IMR-90 (cell line): Measurements from ENCODE around the gene MAEA. TPM values are rescaled to one million over a fixed set of nuclear protein-coding genes. Genes with fewer than 3 reads are reported as not detected.

ENCODE experiments used
- ATAC-seq: fragments of 200-7000 bp; cut with Tn5 transposase; 2 replicates; pipeline ENCODE4 v1.9.1; 2020; ENCODE audit warnings: low read depth, mild to moderate bottlenecking, moderate library complexity
- BruUV-seq: library from RNA; stranded (reverse); fragments of 400-500 nt; replicated peaks from 2 replicates; lab custom pipeline; 2021; lab: Mats Ljungman, UMichigan
- CTCF ChIA-PET: fragments of 300-600 bp; formaldehyde crosslinking; extraction: SDS; loops from one replicate; lab custom pipeline; 2021; ENCODE audit warnings: antibody characterized with exemption; lab: Yijun Ruan, JAX
- POLR2A ChIA-PET: fragments of 300-600 bp; sonication (Branson Sonifier 250); formaldehyde crosslinking; loops from one replicate; lab custom pipeline; 2022; ENCODE audit warnings: antibody characterized with exemption; ENCODE audit not compliant: unreplicated experiment; lab: Charles Lee
- DNase-seq: peaks from one replicate; pipeline ENCODE4 v3.0.0; 2013
- H2AFZ ChIP-seq: replicated peaks from 2 replicates; pipeline ENCODE3; 2013; ENCODE audit warnings: low read length, mild to moderate bottlenecking; ENCODE audit not compliant: poor library complexity
- H2AK5ac ChIP-seq: 2 replicates; pipeline ENCODE4 v1.6.1; 2013; ENCODE audit warnings: low read depth, low read length, inconsistent platforms
- H2AK9ac ChIP-seq: replicated peaks from 2 replicates; pipeline ENCODE3; 2013; ENCODE audit warnings: mild to moderate bottlenecking, low read depth, low read length, moderate library complexity; ENCODE audit not compliant: poor library complexity
- H2BK120ac ChIP-seq: 2 replicates; pipeline ENCODE4 v1.6.1; 2013; ENCODE audit warnings: low read depth, low read length, inconsistent platforms
- H2BK15ac ChIP-seq: 3 replicates; pipeline ENCODE4 v1.6.1; 2013; ENCODE audit warnings: low read depth, low read length, inconsistent platforms
- H2BK20ac ChIP-seq: 2 replicates; pipeline ENCODE4 v1.6.1; 2013; ENCODE audit warnings: low read depth, mild to moderate bottlenecking, inconsistent platforms, low read length, moderate library complexity
- H2BK5ac ChIP-seq: 2 replicates; pipeline ENCODE4 v1.6.1; 2013; ENCODE audit warnings: mild to moderate bottlenecking, low read depth, low read length, inconsistent platforms; ENCODE audit not compliant: poor library complexity, severe bottlenecking
- H3K14ac ChIP-seq: replicated peaks from 2 replicates; pipeline ENCODE4 v1.6.1; 2013; ENCODE audit warnings: low read depth, low read length, inconsistent platforms
- H3K18ac ChIP-seq: 2 replicates; pipeline ENCODE4 v1.6.1; 2013; ENCODE audit warnings: low read depth, low read length, control low read depth
- H3K23ac ChIP-seq: 2 replicates; pipeline ENCODE4 v1.6.1; 2013; ENCODE audit warnings: low read depth, low read length, inconsistent platforms
- H3K27ac ChIP-seq: 2 replicates; pipeline ENCODE4 v1.5.1; 2013; ENCODE audit warnings: mild to moderate bottlenecking, control low read depth, low read length; ENCODE audit not compliant: insufficient read depth
- H3K27me3 ChIP-seq: 2 replicates; pipeline ENCODE4 v1.6.1; 2013; ENCODE audit warnings: low read length; ENCODE audit not compliant: control insufficient read depth, insufficient read depth
- H3K36me3 ChIP-seq: 2 replicates; pipeline ENCODE4 v1.6.1; 2013; ENCODE audit warnings: low read length, mixed read lengths; ENCODE audit not compliant: control insufficient read depth, insufficient read depth
- H3K4ac ChIP-seq: 2 replicates; pipeline ENCODE4 v1.6.1; 2013; ENCODE audit warnings: low read depth, low read length, inconsistent platforms
- H3K4me1 ChIP-seq: 2 replicates; pipeline ENCODE4 v1.6.1; 2013; ENCODE audit warnings: low read length, mixed read lengths; ENCODE audit not compliant: control insufficient read depth, insufficient read depth
- H3K4me2 ChIP-seq: 2 replicates; pipeline ENCODE4 v1.6.1; 2013; ENCODE audit warnings: low read depth, mild to moderate bottlenecking, control low read depth, low read length, moderate library complexity
- H3K4me3 ChIP-seq: 2 replicates; pipeline ENCODE4 v1.5.1; 2013; ENCODE audit warnings: low read depth, mild to moderate bottlenecking, control low read depth, low read length, moderate library complexity; ENCODE audit not compliant: insufficient read depth
- H3K56ac ChIP-seq: 2 replicates; pipeline ENCODE4 v1.6.1; 2013; ENCODE audit warnings: low read length, inconsistent platforms; ENCODE audit not compliant: insufficient read depth; ENCODE audit errors: extremely low read depth
- H3K79me1 ChIP-seq, 2 experiments: 2 replicates each; pipeline ENCODE4 v1.6.1; 2013; ENCODE audit warnings: low read length in 2 of 2, inconsistent platforms in 1 of 2, low read depth in 1 of 2
- H3K9ac ChIP-seq: 2 replicates; pipeline ENCODE4 v1.6.1; 2013; ENCODE audit warnings: low read depth, low read length, control low read depth
- H3K9me1 ChIP-seq: 2 replicates; pipeline ENCODE4 v1.6.1; 2013; ENCODE audit warnings: low read length, inconsistent platforms; ENCODE audit not compliant: insufficient read depth
- H3K9me3 ChIP-seq: 2 replicates; pipeline ENCODE4 v1.6.1; 2013; ENCODE audit warnings: low read length; ENCODE audit not compliant: control insufficient read depth, insufficient read depth
- H4K20me1 ChIP-seq: 2 replicates; pipeline ENCODE4 v1.6.1; 2013; ENCODE audit warnings: low read length, inconsistent platforms; ENCODE audit not compliant: insufficient read depth
- H4K5ac ChIP-seq: 2 replicates; pipeline ENCODE4 v1.6.1; 2013; ENCODE audit warnings: mild to moderate bottlenecking, low read depth, low read length, control low read depth
- H4K8ac ChIP-seq, 2 experiments: 2 replicates each; pipeline ENCODE4 v1.6.1; 2013; ENCODE audit warnings: low read depth in 2 of 2, low read length in 2 of 2, control low read depth in 1 of 2, inconsistent platforms in 1 of 2
- H4K91ac ChIP-seq: 2 replicates; pipeline ENCODE4 v1.6.1; 2013; ENCODE audit warnings: low read depth, low read length, inconsistent platforms; ENCODE audit not compliant: insufficient read depth
- BHLHE40 ChIP-seq: fragments of 150-350 bp; IDR thresholded peaks from 2 replicates; pipeline ENCODE4 v1.6.1; 2016; ENCODE audit warnings: mild to moderate bottlenecking, low read depth, low read length
- CEBPB ChIP-seq: IDR thresholded peaks from 2 replicates; pipeline ENCODE4 v1.6.1; 2012; ENCODE audit warnings: low read depth, low read length, improper control_type of control experiment
- CHD1 ChIP-seq: IDR thresholded peaks from 2 replicates; pipeline ENCODE4 v1.6.1; 2012; ENCODE audit warnings: low read depth, low read length, improper control_type of control experiment
- CTCF ChIP-seq: conservative IDR thresholded peaks from 2 replicates; pipeline ENCODE4 v1.5.1; 2012; ENCODE audit warnings: mild to moderate bottlenecking, low read depth, low read length, improper control_type of control experiment
- ELK1 ChIP-seq: fragments of 150-350 bp; IDR thresholded peaks from 2 replicates; pipeline ENCODE4 v1.6.1; 2016; ENCODE audit warnings: low read depth, mild to moderate bottlenecking, low read length, moderate library complexity, borderline replicate concordance
- FOS ChIP-seq: fragments of 150-350 bp; IDR thresholded peaks from 2 replicates; pipeline ENCODE4 v1.6.1; 2016; ENCODE audit warnings: low read depth, low read length
- MAFK ChIP-seq: IDR thresholded peaks from 2 replicates; pipeline ENCODE4 v1.6.1; 2012; ENCODE audit warnings: low read depth, low read length, improper control_type of control experiment
- MXI1 ChIP-seq: IDR thresholded peaks from 2 replicates; pipeline ENCODE4 v1.6.1; 2012; ENCODE audit warnings: low read depth, mild to moderate bottlenecking, low read length, moderate library complexity, borderline replicate concordance
- POLR2A ChIP-seq: IDR thresholded peaks from 2 replicates; pipeline ENCODE4 v1.6.1; 2012; ENCODE audit warnings: mild to moderate bottlenecking, low read depth, low read length
- RAD21 ChIP-seq: IDR thresholded peaks from 2 replicates; pipeline ENCODE4 v1.6.1; 2012; ENCODE audit warnings: low read length, improper control_type of control experiment
- RCOR1 ChIP-seq: IDR thresholded peaks from 2 replicates; pipeline ENCODE4 v1.6.1; 2012; ENCODE audit warnings: mild to moderate bottlenecking, low read length, improper control_type of control experiment; ENCODE audit not compliant: insufficient replicate concordance
- RFX5 ChIP-seq: IDR thresholded peaks from 2 replicates; pipeline ENCODE4 v1.8.0; 2012; ENCODE audit warnings: low read depth, mild to moderate bottlenecking, low read length, moderate library complexity
- SMC3 ChIP-seq: fragments of 150-350 bp; IDR thresholded peaks from 2 replicates; pipeline ENCODE4 v1.6.1; 2016; ENCODE audit warnings: low read depth, mild to moderate bottlenecking, antibody characterized with exemption, low read length, moderate library complexity
- USF2 ChIP-seq: fragments of 150-350 bp; IDR thresholded peaks from 2 replicates; pipeline ENCODE4 v1.6.1; 2017; ENCODE audit warnings: mild to moderate bottlenecking, antibody characterized with exemption, low read length, low read depth
- WGBS, 2 experiments: methylation state at CpG; one replicate each; pipeline versions ENCODE4 v1.1.5 to v1.1.7; 2013; ENCODE audit warnings: missing lambda C conversion rate in 2 of 2; ENCODE audit not compliant: insufficient read length in 1 of 2; ENCODE audit errors: extremely low coverage in 2 of 2; 5-methylcytosine and 5-hydroxymethylcytosine counted together
- dilution Hi-C: fragments of 300-500 bp; cut with HindIII; formaldehyde crosslinking; loops from one replicate; pipeline ENCODE4 v1.14.3; 2018; ENCODE audit warnings: low sequenced_read_pairs; ENCODE audit not compliant: unreplicated experiment
- in situ Hi-C: fragments of 300-500 bp; cut with MboI; formaldehyde crosslinking; loops from 3 replicates; pipeline ENCODE4 v1.14.3; 2019; ENCODE audit warnings: low sequenced_read_pairs, inconsistent platforms, mixed read lengths
- intact Hi-C: fragments of 100-400 bp; cut with micrococcal nuclease; formaldehyde crosslinking; loops from 2 replicates; pipeline ENCODE4 v1.10.0; 2022
- polyA plus RNA-seq, 3 experiments: library from polyadenylated mRNA; depleted of rRNA; stranded (reverse); fragments of >200 nt; gene quantifications; 2 replicates each; pipeline ENCODE4 v1.2.3, GENCODE V29; 2012; ENCODE audit warnings: low replicate concordance in 1 of 3
- total RNA-seq: library from RNA; depleted of rRNA; stranded (reverse); fragments of >200 nt; gene quantifications from 2 replicates; pipeline ENCODE4 v1.2.3, GENCODE V29; 2012

Gene MAEA
- total and polyA plus RNA-seq, 2 of the 4 experiments (the other 2 are of a cell fraction) = 61.5 to 108 TPM

- in situ Hi-C loops = loop anchor here (5.0 kb wide), 1 partner anchor 133 kb away; no protein-coding TSS in a partner anchor
- dilution Hi-C loops = no loop called here
- TF ChIP-seq MXI1 (no peak), CHD1 (no peak), POLR2A (no peak), SMC3 (no peak), BHLHE40 (no peak), RCOR1 (no peak), CEBPB (no peak), FOS (no peak), MAFK (no peak), RAD21 (no peak), ELK1 (no peak), RFX5 (no peak), USF2 (no peak), CTCF (no peak)
- DNase-seq = no peak
- Histone ChIP-seq H3K27ac (no peak overlapping the region), H3K18ac (no peak overlapping the region), H3K4me2 (no peak overlapping the region), H3K27me3 (no peaks in the 10 kb centered on the region), H3K14ac (no peak overlapping the region), H3K56ac (no peak overlapping the region), H2AK5ac (no peak overlapping the region), H3K4me3 (no peak overlapping the region), H4K91ac (no peak overlapping the region), H2BK20ac (no peak overlapping the region), H4K8ac (no peak overlapping the region), H3K23ac (no peak overlapping the region), H2AFZ (no peak overlapping the region), H2AK9ac (no peak overlapping the region), H3K9me3 (peaks cover 3% of the 10 kb centered on the region), H4K20me1 (no peaks in the 10 kb centered on the region), H2BK120ac (no peak overlapping the region), H2BK5ac (no peak overlapping the region), H3K4ac (no peak overlapping the region), H3K9me1 (no peaks in the 10 kb centered on the region), H3K4me1 (no peaks in the 10 kb centered on the region), H4K5ac (no peak overlapping the region), H3K9ac (no peak overlapping the region), H3K36me3 (no peaks in the 10 kb centered on the region), H3K79me1 (no peaks in the 10 kb centered on the region; a peak in 1 of 4 replicates), H2BK15ac (no peak overlapping the region)
- ChIA-PET CTCF (no interaction called here), POLR2A (no interaction called here)
- 71% methylated on average over 1 of the region's 11 CpGs; no CpG with 5 or more reads in 1 of the 2 experiments for WGBS, 2 experiments
- intact Hi-C loops = no loop called here
- BruUV-seq = no TSS peak
- no peak for ATAC-seq
These were observed 24.3 kb upstream of the MAEA start for GRCh38 chr4:1265351-1265750.
